PFSK-1 (cell line): Measurements from ENCODE around the gene LRFN3.

Experiments used
- POLR2AphosphoS5 ChIP-seq: IDR thresholded peaks from 2 replicates; pipeline ENCODE4 v1.6.1; 2012; ENCODE audit warnings: low read depth, mild to moderate bottlenecking, control low read depth, low read length, moderate library complexity
- SIN3A ChIP-seq: IDR thresholded peaks from 2 replicates; pipeline ENCODE4 v1.6.1; 2012; ENCODE audit warnings: mild to moderate bottlenecking, low read length, moderate library complexity, borderline replicate concordance; ENCODE audit not compliant: insufficient read depth
- TAF1 ChIP-seq: IDR thresholded peaks from 2 replicates; pipeline ENCODE4 v1.6.1; 2012; ENCODE audit warnings: low read length, control low read depth, borderline replicate concordance; ENCODE audit not compliant: insufficient read depth
- TF ChIP-seq, protein P1 (sequence below), 2 experiments: IDR thresholded peaks; 2 replicates each; pipeline versions ENCODE4 v1.6.1 to v1.8.0; 2011 to 2012; ENCODE audit warnings: low read depth in 2 of 2, low read length in 2 of 2, control low read depth in 1 of 2, inconsistent platforms in 1 of 2, mild to moderate bottlenecking in 1 of 2, moderate library complexity in 1 of 2; ENCODE audit not compliant: insufficient read depth in 1 of 2

DNA sequence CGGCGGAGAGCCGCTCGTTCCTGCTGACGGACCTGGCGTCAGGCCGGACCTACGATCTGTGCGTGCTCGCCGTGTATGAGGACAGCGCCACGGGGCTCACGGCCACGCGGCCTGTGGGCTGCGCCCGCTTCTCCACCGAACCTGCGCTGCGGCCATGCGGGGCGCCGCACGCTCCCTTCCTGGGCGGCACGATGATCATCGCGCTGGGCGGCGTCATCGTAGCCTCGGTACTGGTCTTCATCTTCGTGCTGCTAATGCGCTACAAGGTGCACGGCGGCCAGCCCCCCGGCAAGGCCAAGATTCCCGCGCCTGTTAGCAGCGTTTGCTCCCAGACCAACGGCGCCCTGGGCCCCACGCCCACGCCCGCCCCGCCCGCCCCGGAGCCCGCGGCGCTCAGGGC lies 8.4 kb downstream of the LRFN3 start:
- TF ChIP-seq, protein P1, sequence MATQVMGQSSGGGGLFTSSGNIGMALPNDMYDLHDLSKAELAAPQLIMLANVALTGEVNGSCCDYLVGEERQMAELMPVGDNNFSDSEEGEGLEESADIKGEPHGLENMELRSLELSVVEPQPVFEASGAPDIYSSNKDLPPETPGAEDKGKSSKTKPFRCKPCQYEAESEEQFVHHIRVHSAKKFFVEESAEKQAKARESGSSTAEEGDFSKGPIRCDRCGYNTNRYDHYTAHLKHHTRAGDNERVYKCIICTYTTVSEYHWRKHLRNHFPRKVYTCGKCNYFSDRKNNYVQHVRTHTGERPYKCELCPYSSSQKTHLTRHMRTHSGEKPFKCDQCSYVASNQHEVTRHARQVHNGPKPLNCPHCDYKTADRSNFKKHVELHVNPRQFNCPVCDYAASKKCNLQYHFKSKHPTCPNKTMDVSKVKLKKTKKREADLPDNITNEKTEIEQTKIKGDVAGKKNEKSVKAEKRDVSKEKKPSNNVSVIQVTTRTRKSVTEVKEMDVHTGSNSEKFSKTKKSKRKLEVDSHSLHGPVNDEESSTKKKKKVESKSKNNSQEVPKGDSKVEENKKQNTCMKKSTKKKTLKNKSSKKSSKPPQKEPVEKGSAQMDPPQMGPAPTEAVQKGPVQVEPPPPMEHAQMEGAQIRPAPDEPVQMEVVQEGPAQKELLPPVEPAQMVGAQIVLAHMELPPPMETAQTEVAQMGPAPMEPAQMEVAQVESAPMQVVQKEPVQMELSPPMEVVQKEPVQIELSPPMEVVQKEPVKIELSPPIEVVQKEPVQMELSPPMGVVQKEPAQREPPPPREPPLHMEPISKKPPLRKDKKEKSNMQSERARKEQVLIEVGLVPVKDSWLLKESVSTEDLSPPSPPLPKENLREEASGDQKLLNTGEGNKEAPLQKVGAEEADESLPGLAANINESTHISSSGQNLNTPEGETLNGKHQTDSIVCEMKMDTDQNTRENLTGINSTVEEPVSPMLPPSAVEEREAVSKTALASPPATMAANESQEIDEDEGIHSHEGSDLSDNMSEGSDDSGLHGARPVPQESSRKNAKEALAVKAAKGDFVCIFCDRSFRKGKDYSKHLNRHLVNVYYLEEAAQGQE (IDR thresholded peaks at IDR 0.05; ENCODE audit: insufficient read depth in 1 of 2, low read depth in 2 of 2, low read length in 2 of 2), result no peak
- TF ChIP-seq POLR2AphosphoS5 (no peak), TAF1 (no peak), SIN3A (no peak)
